SK-N-SH (cell line): ENCODE measurements around the gene MCTP1. TPM values are rescaled to one million over a fixed set of nuclear protein-coding genes. Genes with fewer than 3 reads are reported as not detected.

Experiments used
- CTCF ChIA-PET: fragments of 300-600, 350-600 bp; formaldehyde crosslinking; extraction: SDS; loops from one replicate; lab custom pipeline; 2021; lab: Yijun Ruan, JAX
- POLR2A ChIA-PET: fragments of 350-600 bp; sonication (Branson Sonifier 250); formaldehyde crosslinking; extraction: SDS; loops from one replicate; lab custom pipeline; 2020; ENCODE audit warnings: antibody characterized with exemption, inconsistent platforms; lab: Yijun Ruan, JAX
- DNase-seq: peaks from one replicate; pipeline ENCODE4 v3.0.0; 2012
- H2AFZ ChIP-seq: fragments of 200-600 bp; sonication (generic); 2 replicates; pipeline ENCODE4 v1.8.1; 2016; ENCODE audit warnings: antibody characterized with exemption, mild to moderate bottlenecking, low read depth
- H3F3A ChIP-seq: fragments of 200-600 bp; sonication (generic); replicated peaks from 2 replicates; pipeline ENCODE3; 2016; ENCODE audit warnings: antibody characterized with exemption, mild to moderate bottlenecking; ENCODE audit not compliant: insufficient read depth
- H3K27ac ChIP-seq, 2 experiments: fragments of 200-500 bp in 1 of 2; fragments of 200-600 bp in 1 of 2; sonication (Bioruptor generic) in 1 of 2; sonication (generic), shearing (Covaris generic) in 1 of 2; 2 replicates each; pipeline versions ENCODE4 v1.5.1 to v1.6.1; 2014 to 2016; ENCODE audit warnings: low read depth in 2 of 2, inconsistent platforms in 1 of 2, low read length in 1 of 2, mild to moderate bottlenecking in 1 of 2, mixed read lengths in 1 of 2
- H3K27me3 ChIP-seq: fragments of 200-600 bp; sonication (generic), shearing (Covaris generic); 2 replicates; pipeline ENCODE4 v1.6.1; 2016; ENCODE audit warnings: mixed run types; ENCODE audit not compliant: insufficient read depth
- H3K36me3 ChIP-seq, 2 experiments: fragments of 200-500 bp in 1 of 2; fragments of 200-600 bp in 1 of 2; sonication (Bioruptor generic) in 1 of 2; sonication (generic) in 1 of 2; replicated peaks in 1 of 2; 2 replicates each; pipeline versions ENCODE3 to v1.5.1; 2014 to 2016; ENCODE audit warnings: low read length in 1 of 2, mild to moderate bottlenecking in 1 of 2; ENCODE audit not compliant: insufficient read depth in 2 of 2, control insufficient read depth in 1 of 2
- H3K4me1 ChIP-seq, 2 experiments: fragments of 200-500 bp in 1 of 2; fragments of 200-600 bp in 1 of 2; sonication (Bioruptor generic) in 1 of 2; sonication (generic), shearing (Covaris generic) in 1 of 2; 2 replicates each; pipeline versions ENCODE4 v1.5.1 to v1.6.1; 2014 to 2016; ENCODE audit warnings: low read depth in 1 of 2, low read length in 1 of 2, mixed run types in 1 of 2; ENCODE audit not compliant: insufficient read depth in 2 of 2, control insufficient read depth in 1 of 2
- H3K4me2 ChIP-seq: fragments of 200-600 bp; sonication (generic), shearing (Covaris generic); 2 replicates; pipeline ENCODE4 v1.6.1; 2017; ENCODE audit warnings: mixed run types
- H3K4me3 ChIP-seq, 2 experiments: fragments of 200-500 bp in 1 of 2; fragments of 200-600 bp in 1 of 2; sonication (Bioruptor generic) in 1 of 2; sonication (generic), shearing (Covaris generic) in 1 of 2; 2 replicates each; pipeline versions ENCODE4 v1.5.1 to v1.8.1; 2014 to 2016; ENCODE audit warnings: low read depth in 2 of 2, inconsistent platforms in 1 of 2, low read length in 1 of 2, mild to moderate bottlenecking in 1 of 2, mixed read lengths in 1 of 2, moderate library complexity in 1 of 2
- H3K79me2 ChIP-seq: fragments of 200-600 bp; sonication (generic); 2 replicates; pipeline ENCODE4 v1.8.1; 2017; ENCODE audit warnings: mild to moderate bottlenecking; ENCODE audit not compliant: insufficient read depth
- H3K9ac ChIP-seq: fragments of 200-600 bp; sonication (generic); 2 replicates; pipeline ENCODE4 v1.6.1; 2017; ENCODE audit warnings: mixed run types
- H3K9me2 ChIP-seq: fragments of 200-600 bp; sonication (generic); 2 replicates; pipeline ENCODE4 v1.6.1; 2017; ENCODE audit warnings: mixed run types
- H3K9me3 ChIP-seq: fragments of 200-600 bp; sonication (generic); 2 replicates; pipeline ENCODE4 v1.6.1; 2017; ENCODE audit warnings: mixed run types, mild to moderate bottlenecking, moderate library complexity
- H4K20me1 ChIP-seq: fragments of 200-600 bp; sonication (generic); 2 replicates; pipeline ENCODE4 v1.6.1; 2017; ENCODE audit warnings: mild to moderate bottlenecking, mixed run types; ENCODE audit not compliant: insufficient read depth
- CHD2 ChIP-seq: fragments of 150-350 bp; IDR thresholded peaks from 2 replicates; pipeline ENCODE4 v1.6.1; 2018; ENCODE audit warnings: low read length; ENCODE audit not compliant: partially characterized antibody
- EP300 ChIP-seq, 2 experiments: IDR thresholded peaks; 2 replicates each; pipeline versions ENCODE4 v1.4.0 to v1.6.1; 2012; ENCODE audit warnings: borderline replicate concordance in 1 of 2, low read depth in 1 of 2, low read length in 1 of 2
- EZH2phosphoT487 ChIP-seq: fragments of 200-600 bp; sonication (generic); IDR thresholded peaks from 2 replicates; pipeline ENCODE4 v1.6.1; 2017; ENCODE audit warnings: low read depth, mixed run types, mild to moderate bottlenecking, antibody characterized with exemption, moderate library complexity, borderline replicate concordance
- GABPA ChIP-seq: IDR thresholded peaks from 2 replicates; pipeline ENCODE4 v1.4.0; 2012; ENCODE audit warnings: low read depth, mild to moderate bottlenecking
- IRF3 ChIP-seq: fragments of 150-350 bp; IDR thresholded peaks from 2 replicates; pipeline ENCODE4 v1.6.1; 2016; ENCODE audit warnings: mild to moderate bottlenecking, low read depth, low read length
- MXI1 ChIP-seq: IDR thresholded peaks from 2 replicates; pipeline ENCODE4 v1.6.1; 2012; ENCODE audit warnings: mild to moderate bottlenecking, low read depth, low read length, improper control_type of control experiment
- NFIC ChIP-seq: IDR thresholded peaks from 2 replicates; pipeline ENCODE4 v1.4.0; 2012; ENCODE audit warnings: borderline replicate concordance
- PBX3 ChIP-seq: IDR thresholded peaks from 2 replicates; pipeline ENCODE4; 2012
- POLR2AphosphoS5 ChIP-seq: IDR thresholded peaks from 2 replicates; pipeline ENCODE4 v1.6.1; 2012; ENCODE audit warnings: low read depth, low read length
- RAD21 ChIP-seq: IDR thresholded peaks from 2 replicates; pipeline ENCODE4 v1.6.1; 2012; ENCODE audit warnings: mild to moderate bottlenecking, low read length
- RCOR1 ChIP-seq: fragments of 150-350 bp; IDR thresholded peaks from 2 replicates; pipeline ENCODE4 v1.6.1; 2017; ENCODE audit warnings: antibody characterized with exemption, low read length
- RFX5 ChIP-seq: IDR thresholded peaks from 2 replicates; pipeline ENCODE4 v1.6.1; 2012; ENCODE audit warnings: mild to moderate bottlenecking, improper control_type of control experiment, low read length
- RXRA ChIP-seq: IDR thresholded peaks from 2 replicates; pipeline ENCODE4 v1.4.0; 2012; ENCODE audit warnings: low read depth, mild to moderate bottlenecking, borderline replicate concordance
- SIN3A ChIP-seq: IDR thresholded peaks from 2 replicates; pipeline ENCODE4 v1.6.1; 2012; ENCODE audit warnings: low read depth, mild to moderate bottlenecking, low read length, moderate library complexity, borderline replicate concordance
- TAF1 ChIP-seq: IDR thresholded peaks from 2 replicates; pipeline ENCODE4 v1.6.1; 2012; ENCODE audit warnings: low read depth, mild to moderate bottlenecking, low read length, moderate library complexity, borderline replicate concordance
- TCF12 ChIP-seq: IDR thresholded peaks from 2 replicates; pipeline ENCODE4 v1.4.0; 2012
- TEAD4 ChIP-seq: IDR thresholded peaks from 2 replicates; pipeline ENCODE4 v1.4.0; 2012; ENCODE audit warnings: mild to moderate bottlenecking, borderline replicate concordance; ENCODE audit not compliant: insufficient read depth
- YY1 ChIP-seq: IDR thresholded peaks from 2 replicates; pipeline ENCODE4 v1.4.0; 2012; ENCODE audit warnings: low read depth, mild to moderate bottlenecking
- WGBS: methylation state at CpG from one replicate; pipeline ENCODE4 v1.1.6; 2017; ENCODE audit warnings: low lambda C conversion rate; 5-methylcytosine and 5-hydroxymethylcytosine counted together
- polyA plus RNA-seq, 3 experiments: library from polyadenylated mRNA; depleted of rRNA; stranded (reverse); fragments of >200 nt; gene quantifications; 2 replicates each; pipeline ENCODE4 v1.2.3, GENCODE V29; 2012
- TF ChIP-seq, protein P1 (sequence below): IDR thresholded peaks from 2 replicates; pipeline ENCODE4 v1.4.0; 2012; ENCODE audit warnings: low read depth, borderline replicate concordance
- TF ChIP-seq, protein P2 (sequence below): IDR thresholded peaks from 2 replicates; pipeline ENCODE4 v1.6.1; 2012; ENCODE audit warnings: mild to moderate bottlenecking, low read depth, low read length, moderate library complexity

MCTP1 gene
- polyA plus RNA-seq, 1 of the 3 experiments (the other 2 are of a cell fraction), result 0.53 TPM

- Histone ChIP-seq H3K9me3 (no peaks in the 10 kb centered on the region), H3K4me2 (no peak overlapping the region), H3K4me3 (no peak overlapping the region), H3K9ac (no peak overlapping the region), H3K79me2 (no peaks in the 10 kb centered on the region), H3K27me3 (peaks cover 28% of the 10 kb centered on the region), H2AFZ (no peak overlapping the region), H3F3A (no peaks in the 10 kb centered on the region), H3K4me1 (no peaks in the 10 kb centered on the region), H4K20me1 (no peaks in the 10 kb centered on the region), H3K9me2 (no peaks in the 10 kb centered on the region), H3K27ac (no peak overlapping the region), H3K36me3 (no peaks in the 10 kb centered on the region)
- no peak for TF ChIP-seq TCF12
- TF ChIP-seq EZH2phosphoT487, result no peak
- no peak for TF ChIP-seq SIN3A
- no peak for TF ChIP-seq YY1
- no peak for TF ChIP-seq NFIC
- TF ChIP-seq TEAD4, result no peak
- TF ChIP-seq RXRA, result no peak
- no peak for TF ChIP-seq GABPA
- no peak for TF ChIP-seq MXI1
- TF ChIP-seq PBX3, result no peak
- no peak for TF ChIP-seq POLR2AphosphoS5
- TF ChIP-seq RFX5, result no peak
- TF ChIP-seq CHD2, result no peak
- TF ChIP-seq IRF3, result no peak
- no peak for TF ChIP-seq RCOR1
- TF ChIP-seq TAF1, result no peak
- POLR2A ChIA-PET, result no interaction called here
- no peak for DNase-seq
- CTCF ChIA-PET, result interaction anchor here (0.7 kb wide), 1 partner anchor 12 kb away, joined by 3 read pairs; no protein-coding TSS in a partner anchor
- WGBS, result 8% methylated on average over 5 of the region's 5 CpGs
These were observed 10.9 kb downstream of the MCTP1 start for GRCh38 chr5:95274011-95274410.

- CTCF ChIA-PET, result interaction anchor here (0.9 kb wide), 1 partner anchor 304 kb away, joined by 3 read pairs; no protein-coding TSS in a partner anchor
- peaks cover 34% of the 10 kb centered on the region for H3K27me3 ChIP-seq
- H3K4me1 ChIP-seq, result no peaks in the 10 kb centered on the region
- POLR2A ChIA-PET, result no interaction called here
- H3F3A ChIP-seq, result no peaks in the 10 kb centered on the region
- no peaks in the 10 kb centered on the region for H4K20me1 ChIP-seq
- H3K9ac ChIP-seq, result no peak overlapping the region
- H3K79me2 ChIP-seq, result no peaks in the 10 kb centered on the region
- no peak for TF ChIP-seq POLR2AphosphoS5
- TF ChIP-seq, protein P1, sequence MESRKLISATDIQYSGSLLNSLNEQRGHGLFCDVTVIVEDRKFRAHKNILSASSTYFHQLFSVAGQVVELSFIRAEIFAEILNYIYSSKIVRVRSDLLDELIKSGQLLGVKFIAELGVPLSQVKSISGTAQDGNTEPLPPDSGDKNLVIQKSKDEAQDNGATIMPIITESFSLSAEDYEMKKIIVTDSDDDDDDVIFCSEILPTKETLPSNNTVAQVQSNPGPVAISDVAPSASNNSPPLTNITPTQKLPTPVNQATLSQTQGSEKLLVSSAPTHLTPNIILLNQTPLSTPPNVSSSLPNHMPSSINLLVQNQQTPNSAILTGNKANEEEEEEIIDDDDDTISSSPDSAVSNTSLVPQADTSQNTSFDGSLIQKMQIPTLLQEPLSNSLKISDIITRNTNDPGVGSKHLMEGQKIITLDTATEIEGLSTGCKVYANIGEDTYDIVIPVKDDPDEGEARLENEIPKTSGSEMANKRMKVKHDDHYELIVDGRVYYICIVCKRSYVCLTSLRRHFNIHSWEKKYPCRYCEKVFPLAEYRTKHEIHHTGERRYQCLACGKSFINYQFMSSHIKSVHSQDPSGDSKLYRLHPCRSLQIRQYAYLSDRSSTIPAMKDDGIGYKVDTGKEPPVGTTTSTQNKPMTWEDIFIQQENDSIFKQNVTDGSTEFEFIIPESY, result no peak
- TF ChIP-seq MXI1, result no peak
- TF ChIP-seq, protein P2, sequence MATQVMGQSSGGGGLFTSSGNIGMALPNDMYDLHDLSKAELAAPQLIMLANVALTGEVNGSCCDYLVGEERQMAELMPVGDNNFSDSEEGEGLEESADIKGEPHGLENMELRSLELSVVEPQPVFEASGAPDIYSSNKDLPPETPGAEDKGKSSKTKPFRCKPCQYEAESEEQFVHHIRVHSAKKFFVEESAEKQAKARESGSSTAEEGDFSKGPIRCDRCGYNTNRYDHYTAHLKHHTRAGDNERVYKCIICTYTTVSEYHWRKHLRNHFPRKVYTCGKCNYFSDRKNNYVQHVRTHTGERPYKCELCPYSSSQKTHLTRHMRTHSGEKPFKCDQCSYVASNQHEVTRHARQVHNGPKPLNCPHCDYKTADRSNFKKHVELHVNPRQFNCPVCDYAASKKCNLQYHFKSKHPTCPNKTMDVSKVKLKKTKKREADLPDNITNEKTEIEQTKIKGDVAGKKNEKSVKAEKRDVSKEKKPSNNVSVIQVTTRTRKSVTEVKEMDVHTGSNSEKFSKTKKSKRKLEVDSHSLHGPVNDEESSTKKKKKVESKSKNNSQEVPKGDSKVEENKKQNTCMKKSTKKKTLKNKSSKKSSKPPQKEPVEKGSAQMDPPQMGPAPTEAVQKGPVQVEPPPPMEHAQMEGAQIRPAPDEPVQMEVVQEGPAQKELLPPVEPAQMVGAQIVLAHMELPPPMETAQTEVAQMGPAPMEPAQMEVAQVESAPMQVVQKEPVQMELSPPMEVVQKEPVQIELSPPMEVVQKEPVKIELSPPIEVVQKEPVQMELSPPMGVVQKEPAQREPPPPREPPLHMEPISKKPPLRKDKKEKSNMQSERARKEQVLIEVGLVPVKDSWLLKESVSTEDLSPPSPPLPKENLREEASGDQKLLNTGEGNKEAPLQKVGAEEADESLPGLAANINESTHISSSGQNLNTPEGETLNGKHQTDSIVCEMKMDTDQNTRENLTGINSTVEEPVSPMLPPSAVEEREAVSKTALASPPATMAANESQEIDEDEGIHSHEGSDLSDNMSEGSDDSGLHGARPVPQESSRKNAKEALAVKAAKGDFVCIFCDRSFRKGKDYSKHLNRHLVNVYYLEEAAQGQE, result no peak
- TF ChIP-seq TCF12, result no peak
- TF ChIP-seq EP300 (IDR thresholded peaks at IDR 0.05; ENCODE audit: borderline replicate concordance in 1 of 2, low read depth in 1 of 2, low read length in 1 of 2), result no peak
- TF ChIP-seq RAD21, result no peak
- H3K9me2 ChIP-seq, result no peaks in the 10 kb centered on the region
- no peak overlapping the region for H3K27ac ChIP-seq
- H3K4me3 ChIP-seq, result no peak overlapping the region
- DNase-seq, result no peak
- H3K36me3 ChIP-seq, result no peaks in the 10 kb centered on the region
- H3K4me2 ChIP-seq, result no peak overlapping the region
- no peaks in the 10 kb centered on the region for H3K9me3 ChIP-seq
- no peak overlapping the region for H2AFZ ChIP-seq
These were observed 12.5 kb downstream of the MCTP1 start for GRCh38 chr5:95272316-95272929.
